GM12891 (cell line): ENCODE data around the gene ZMIZ1.

Experiments used
- POLR2A ChIP-seq: IDR thresholded peaks from 2 replicates; pipeline ENCODE4 v1.6.1; 2011; ENCODE audit warnings: low read depth, low read length, control low read depth
- POLR2AphosphoS5 ChIP-seq: IDR thresholded peaks from 2 replicates; pipeline ENCODE4 v1.6.1; 2011; ENCODE audit warnings: low read depth, low read length, control low read depth
- TAF1 ChIP-seq: IDR thresholded peaks from 2 replicates; pipeline ENCODE4 v1.6.1; 2011; ENCODE audit warnings: low read depth, low read length, control low read depth

DNA sequence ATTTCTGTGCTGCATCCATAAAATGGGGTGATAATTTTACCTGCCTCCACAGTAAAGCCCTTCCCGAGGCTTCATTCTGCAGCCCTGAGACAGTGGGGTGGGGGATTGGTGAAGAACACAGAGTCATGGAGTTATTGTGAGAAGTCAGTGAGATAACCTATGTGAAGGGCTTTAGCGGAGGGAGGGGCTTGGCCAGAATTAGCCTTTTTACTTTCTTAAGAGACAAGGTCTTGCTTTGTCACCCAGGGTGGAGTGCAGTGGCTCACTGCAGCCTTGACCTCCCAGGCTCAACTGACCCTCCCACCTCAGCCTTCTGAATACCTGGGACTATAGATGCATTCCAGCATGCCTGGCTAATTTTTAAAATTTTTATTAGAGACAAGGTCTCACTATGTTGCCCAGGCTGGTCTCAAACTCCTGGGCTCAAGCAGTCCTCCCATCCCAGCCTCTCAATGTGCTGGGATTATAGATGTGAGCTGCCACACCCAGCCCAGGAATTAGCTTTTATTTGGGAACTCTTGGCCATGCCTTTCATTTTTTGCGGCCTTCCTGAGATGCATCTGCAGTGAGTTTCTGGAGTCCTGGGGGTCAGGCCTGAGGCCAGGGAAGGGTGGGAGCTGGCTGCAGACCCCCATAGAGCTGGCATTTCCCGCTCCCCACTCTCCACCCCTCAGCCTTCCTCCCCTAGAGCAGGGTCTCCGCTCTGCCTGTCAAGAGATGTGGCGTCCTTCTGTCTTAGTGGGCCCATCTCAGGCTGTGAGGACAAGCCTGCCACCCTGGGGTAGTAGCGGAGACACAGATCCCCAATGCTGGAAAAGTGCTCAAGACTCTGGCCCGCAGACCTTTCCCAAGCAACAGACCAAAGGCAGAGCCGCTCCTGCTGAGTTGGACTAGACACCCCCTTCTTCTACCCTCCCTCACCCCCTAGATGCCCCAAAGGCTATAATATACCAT lies 77.0 kb downstream of the ZMIZ1 start:
- TF ChIP-seq POLR2AphosphoS5, result no peak
- TF ChIP-seq TAF1, result no peak
- TF ChIP-seq POLR2A, result no peak
